ENCODE measurements around the gene NR2C2AP. TPM values are rescaled to one million over a fixed set of nuclear protein-coding genes. Genes with fewer than 3 reads are reported as not detected.

The NR2C2AP gene
- total RNA-seq, 1 experiment from 2014 or later: 25.7 TPM

GRCh38 chr19:19234220-19234816, 31.1 kb upstream of the NR2C2AP start:
- no peak overlapping the region for H3K4me3 ChIP-seq (ENCODE audit: low read depth, low read length)
- POLR2A ChIA-PET: no interaction called here
- BruUV-seq (replicated peaks): no TSS peak
- intact Hi-C loops (cut with micrococcal nuclease; ENCODE audit: unreplicated experiment): no loop called here
- peaks cover 10% of the 10 kb centered on the region; the same call in 1 of the 2 replicates for H3K9me3 ChIP-seq
- no peaks in the 10 kb centered on the region for H3K36me3 Mint-ChIP-seq (ENCODE audit: insufficient read depth, unreplicated experiment)
- H3K27ac Mint-ChIP-seq (ENCODE audit: unreplicated experiment): no peak overlapping the region
- H3K4me3 Mint-ChIP-seq (ENCODE audit: unreplicated experiment): no peak overlapping the region
- no peaks in the 10 kb centered on the region for H3K36me3 ChIP-seq (ENCODE audit: control insufficient read depth, insufficient read depth, low read length)
- H3K4me1 Mint-ChIP-seq (ENCODE audit: low read depth, unreplicated experiment): no peaks in the 10 kb centered on the region
- DNase-seq: no peak
- no peaks in the 10 kb centered on the region for H3K4me1 ChIP-seq
- no peak for TF ChIP-seq CTCF (IDR thresholded peaks at IDR 0.05; ENCODE audit: insufficient read depth in 1 of 2, low read depth in 1 of 2, low read length in 1 of 2, severe bottlenecking in 1 of 2, unreplicated experiment in 1 of 2)
- CTCF ChIA-PET: interaction anchor here (1.7 kb wide), 1 partner anchor 9 kb away, joined by 7 read pairs; no protein-coding TSS in a partner anchor
- no peaks in the 10 kb centered on the region for H3K27me3 ChIP-seq (replicated peaks; ENCODE audit: control insufficient read depth, insufficient read depth, low read length)
- peaks cover 7% of the 10 kb centered on the region for H3K27me3 Mint-ChIP-seq (ENCODE audit: insufficient read depth, unreplicated experiment)
- no peaks in the 10 kb centered on the region for H3K9me3 Mint-ChIP-seq (ENCODE audit: unreplicated experiment)

GRCh38 chr19:19232261-19232721, 29.1 kb upstream of the NR2C2AP start:
- H3K4me1 Mint-ChIP-seq (ENCODE audit: low read depth, unreplicated experiment): no peaks in the 10 kb centered on the region
- H3K36me3 Mint-ChIP-seq (ENCODE audit: insufficient read depth, unreplicated experiment): no peaks in the 10 kb centered on the region
- no peaks in the 10 kb centered on the region for H3K27me3 ChIP-seq (replicated peaks; ENCODE audit: control insufficient read depth, insufficient read depth, low read length)
- H3K4me3 Mint-ChIP-seq (ENCODE audit: unreplicated experiment): no peak overlapping the region
- H3K27me3 Mint-ChIP-seq (ENCODE audit: insufficient read depth, unreplicated experiment): peaks cover 13% of the 10 kb centered on the region
- peaks cover 10% of the 10 kb centered on the region; the same call in 1 of the 2 replicates for H3K9me3 ChIP-seq
- no peaks in the 10 kb centered on the region for H3K4me1 ChIP-seq
- CTCF ChIA-PET: no interaction called here
- POLR2A ChIA-PET: no interaction called here
- intact Hi-C loops (cut with micrococcal nuclease; ENCODE audit: unreplicated experiment): no loop called here
- no peaks in the 10 kb centered on the region for H3K36me3 ChIP-seq (ENCODE audit: control insufficient read depth, insufficient read depth, low read length)
- no peaks in the 10 kb centered on the region for H3K9me3 Mint-ChIP-seq (ENCODE audit: unreplicated experiment)
- no peak overlapping the region for H3K4me3 ChIP-seq (ENCODE audit: low read depth, low read length)
- BruUV-seq (replicated peaks): no TSS peak
- no peak overlapping the region for H3K27ac Mint-ChIP-seq (ENCODE audit: unreplicated experiment)
- no peak for TF ChIP-seq CTCF (IDR thresholded peaks at IDR 0.05; ENCODE audit: insufficient read depth in 1 of 2, low read depth in 1 of 2, low read length in 1 of 2, severe bottlenecking in 1 of 2, unreplicated experiment in 1 of 2)
- DNase-seq: no peak

- Mint-ChIP-seq H3K36me3 (ENCODE audit: insufficient read depth, unreplicated experiment) (no peaks in the 10 kb centered on the region), H3K27me3 (ENCODE audit: insufficient read depth, unreplicated experiment) (peaks cover 13% of the 10 kb centered on the region), H3K27ac (ENCODE audit: unreplicated experiment) (no peak overlapping the region), H3K9me3 (ENCODE audit: unreplicated experiment) (no peaks in the 10 kb centered on the region), H3K4me3 (ENCODE audit: unreplicated experiment) (no peak overlapping the region), H3K4me1 (ENCODE audit: low read depth, unreplicated experiment) (no peaks in the 10 kb centered on the region)
- intact Hi-C loops (cut with micrococcal nuclease; ENCODE audit: unreplicated experiment): no loop called here
- Histone ChIP-seq H3K4me3 (ENCODE audit: low read depth, low read length) (no peak overlapping the region), H3K27me3 (replicated peaks; ENCODE audit: control insufficient read depth, insufficient read depth, low read length) (no peaks in the 10 kb centered on the region), H3K9me3 (peaks cover 10% of the 10 kb centered on the region; the same call in 1 of the 2 replicates), H3K36me3 (ENCODE audit: control insufficient read depth, insufficient read depth, low read length) (no peaks in the 10 kb centered on the region), H3K4me1 (no peaks in the 10 kb centered on the region)
- ChIA-PET CTCF (interaction anchor here (0.6 kb wide), 1 partner anchor 26 kb away, joined by 6 read pairs; no protein-coding TSS in a partner anchor), POLR2A (interaction anchor here (0.6 kb wide), 1 partner anchor 174 kb away, joined by 15 read pairs; the partner anchor contains the start of gene GATAD2A)
- DNase-seq: no peak
- no peak for TF ChIP-seq CTCF (IDR thresholded peaks at IDR 0.05; ENCODE audit: insufficient read depth in 1 of 2, low read depth in 1 of 2, low read length in 1 of 2, severe bottlenecking in 1 of 2, unreplicated experiment in 1 of 2)
- no TSS peak for BruUV-seq (replicated peaks)
Observed at GRCh38 chr19:19230999-19231398, 27.8 kb upstream of the NR2C2AP start.
